Caco-2 (cell line): ENCODE data around the gene GABRB3. TPM values are rescaled to one million over a fixed set of nuclear protein-coding genes. Genes with fewer than 3 reads are reported as not detected.

Source experiments
- BruUV-seq: library from RNA; stranded (reverse); fragments of 400-500 nt; replicated peaks from 2 replicates; lab custom pipeline; 2021; lab: Mats Ljungman, UMichigan
- CTCF ChIA-PET: fragments of 300-600 bp; sonication (Branson Sonifier 250); formaldehyde crosslinking; loops from one replicate; lab custom pipeline; 2022; ENCODE audit warnings: antibody characterized with exemption; lab: Charles Lee
- POLR2A ChIA-PET: fragments of 300-600 bp; sonication (Branson Sonifier 250); formaldehyde crosslinking; loops from one replicate; lab custom pipeline; 2022; ENCODE audit warnings: antibody characterized with exemption; lab: Charles Lee
- DNase-seq, 2 experiments: peaks; one replicate each; pipeline versions ENCODE4 v3.0.0 to v3.0.0-alpha.2; 2020 to 2022
- H3K27me3 ChIP-seq: replicated peaks from 2 replicates; pipeline ENCODE4 v1.6.0; 2011; ENCODE audit warnings: low read length; ENCODE audit not compliant: control insufficient read depth, insufficient read depth
- H3K36me3 ChIP-seq: 2 replicates; pipeline ENCODE4 v1.5.1; 2011; ENCODE audit warnings: low read length; ENCODE audit not compliant: control insufficient read depth, insufficient read depth
- H3K4me1 ChIP-seq: fragments of 250-450 bp; sonication (Bioruptor Pico); 2 replicates; pipeline ENCODE4 v1.5.1; 2020; ENCODE audit warnings: mild to moderate bottlenecking
- H3K4me3 ChIP-seq: 2 replicates; pipeline ENCODE4 v1.5.1; 2011; ENCODE audit warnings: low read depth, mild to moderate bottlenecking, control low read depth, low read length
- H3K9me3 ChIP-seq: fragments of 250-450 bp; sonication (Bioruptor Pico); 2 replicates; pipeline ENCODE4 v1.5.1; 2020; ENCODE audit warnings: mild to moderate bottlenecking, moderate library complexity
- H3K27ac Mint-ChIP-seq: one replicate; pipeline ENCODE4 v1.8.0; 2022; ENCODE audit warnings: mixed read lengths; ENCODE audit not compliant: unreplicated experiment
- H3K27me3 Mint-ChIP-seq: one replicate; pipeline ENCODE4 v1.8.0; 2022; ENCODE audit warnings: mixed read lengths; ENCODE audit not compliant: insufficient read depth, unreplicated experiment
- H3K36me3 Mint-ChIP-seq: one replicate; pipeline ENCODE4 v1.8.0; 2022; ENCODE audit warnings: mild to moderate bottlenecking, mixed read lengths; ENCODE audit not compliant: insufficient read depth, unreplicated experiment
- H3K4me1 Mint-ChIP-seq: one replicate; pipeline ENCODE4 v1.8.0; 2022; ENCODE audit warnings: low read depth, mixed read lengths; ENCODE audit not compliant: unreplicated experiment
- H3K4me3 Mint-ChIP-seq: one replicate; pipeline ENCODE4 v1.8.0; 2022; ENCODE audit warnings: mild to moderate bottlenecking, moderate library complexity, mixed read lengths; ENCODE audit not compliant: unreplicated experiment
- H3K9me3 Mint-ChIP-seq: one replicate; pipeline ENCODE4 v1.8.0; 2022; ENCODE audit warnings: mixed read lengths; ENCODE audit not compliant: unreplicated experiment
- intact Hi-C: fragments of 100-400 bp; cut with micrococcal nuclease; formaldehyde crosslinking; loops from one replicate; pipeline ENCODE4 v1.10.0; 2022; ENCODE audit not compliant: unreplicated experiment
- total RNA-seq: library from RNA; stranded (reverse); gene quantifications from 2 replicates; pipeline ENCODE4 v1.2.3, GENCODE V29; 2022
- TF ChIP-seq, protein P1 (sequence below), 2 experiments: fragments of 200-600 bp in 1 of 2; IDR thresholded peaks; 1 replicate in 1 of 2; 2 replicates in 1 of 2; pipeline versions ENCODE4 v1.5.1 to v1.8.0; 2011 to 2022; ENCODE audit warnings: antibody characterized with exemption in 1 of 2, control low read depth in 1 of 2, inconsistent platforms in 1 of 2, low read depth in 1 of 2, low read length in 1 of 2, mild to moderate bottlenecking in 1 of 2, moderate library complexity in 1 of 2; ENCODE audit not compliant: insufficient read depth in 1 of 2, severe bottlenecking in 1 of 2, unreplicated experiment in 1 of 2

The GABRB3 gene
- total RNA-seq, 1 experiment from 2014 or later = not detected

DNA sequence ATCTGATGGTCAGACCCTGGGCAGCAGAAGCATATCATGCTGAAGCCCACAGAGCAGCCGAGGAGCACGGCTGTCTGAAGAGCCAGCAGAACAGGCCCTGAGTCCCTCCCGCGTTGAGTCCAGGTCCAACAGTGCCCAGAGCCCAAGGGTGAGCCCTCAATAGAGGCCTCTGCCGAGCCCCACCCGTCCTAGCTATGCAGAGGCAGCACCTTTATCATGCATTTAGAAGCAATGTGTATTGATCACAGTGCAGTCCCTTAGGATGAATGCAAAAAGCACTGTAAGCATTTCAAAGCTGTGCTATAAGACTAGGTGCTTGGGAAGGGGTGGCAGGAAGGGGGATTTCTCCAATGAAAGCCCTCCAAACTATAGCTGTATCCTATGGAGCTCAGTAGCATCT lies 208.5 kb downstream of the GABRB3 start:
- no peaks in the 10 kb centered on the region for H3K4me1 ChIP-seq
- H3K4me3 ChIP-seq = no peak overlapping the region
- H3K27me3 Mint-ChIP-seq = peaks cover 3% of the 10 kb centered on the region
- no peaks in the 10 kb centered on the region for H3K9me3 ChIP-seq
- POLR2A ChIA-PET = no interaction called here
- H3K27me3 ChIP-seq = no peaks in the 10 kb centered on the region
- H3K4me3 Mint-ChIP-seq = no peak overlapping the region
- H3K36me3 ChIP-seq = no peaks in the 10 kb centered on the region
- intact Hi-C loops = no loop called here
- TF ChIP-seq, protein P1, sequence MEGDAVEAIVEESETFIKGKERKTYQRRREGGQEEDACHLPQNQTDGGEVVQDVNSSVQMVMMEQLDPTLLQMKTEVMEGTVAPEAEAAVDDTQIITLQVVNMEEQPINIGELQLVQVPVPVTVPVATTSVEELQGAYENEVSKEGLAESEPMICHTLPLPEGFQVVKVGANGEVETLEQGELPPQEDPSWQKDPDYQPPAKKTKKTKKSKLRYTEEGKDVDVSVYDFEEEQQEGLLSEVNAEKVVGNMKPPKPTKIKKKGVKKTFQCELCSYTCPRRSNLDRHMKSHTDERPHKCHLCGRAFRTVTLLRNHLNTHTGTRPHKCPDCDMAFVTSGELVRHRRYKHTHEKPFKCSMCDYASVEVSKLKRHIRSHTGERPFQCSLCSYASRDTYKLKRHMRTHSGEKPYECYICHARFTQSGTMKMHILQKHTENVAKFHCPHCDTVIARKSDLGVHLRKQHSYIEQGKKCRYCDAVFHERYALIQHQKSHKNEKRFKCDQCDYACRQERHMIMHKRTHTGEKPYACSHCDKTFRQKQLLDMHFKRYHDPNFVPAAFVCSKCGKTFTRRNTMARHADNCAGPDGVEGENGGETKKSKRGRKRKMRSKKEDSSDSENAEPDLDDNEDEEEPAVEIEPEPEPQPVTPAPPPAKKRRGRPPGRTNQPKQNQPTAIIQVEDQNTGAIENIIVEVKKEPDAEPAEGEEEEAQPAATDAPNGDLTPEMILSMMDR (IDR thresholded peaks at IDR 0.05; ENCODE audit: insufficient read depth in 1 of 2, low read depth in 1 of 2, low read length in 1 of 2, severe bottlenecking in 1 of 2, unreplicated experiment in 1 of 2) = no peak
- CTCF ChIA-PET = no interaction called here
- BruUV-seq = no TSS peak
- no peak for DNase-seq
- H3K9me3 Mint-ChIP-seq = peaks cover 5% of the 10 kb centered on the region
- H3K27ac Mint-ChIP-seq = no peak overlapping the region
- no peaks in the 10 kb centered on the region for H3K4me1 Mint-ChIP-seq
- H3K36me3 Mint-ChIP-seq = no peaks in the 10 kb centered on the region

DNA sequence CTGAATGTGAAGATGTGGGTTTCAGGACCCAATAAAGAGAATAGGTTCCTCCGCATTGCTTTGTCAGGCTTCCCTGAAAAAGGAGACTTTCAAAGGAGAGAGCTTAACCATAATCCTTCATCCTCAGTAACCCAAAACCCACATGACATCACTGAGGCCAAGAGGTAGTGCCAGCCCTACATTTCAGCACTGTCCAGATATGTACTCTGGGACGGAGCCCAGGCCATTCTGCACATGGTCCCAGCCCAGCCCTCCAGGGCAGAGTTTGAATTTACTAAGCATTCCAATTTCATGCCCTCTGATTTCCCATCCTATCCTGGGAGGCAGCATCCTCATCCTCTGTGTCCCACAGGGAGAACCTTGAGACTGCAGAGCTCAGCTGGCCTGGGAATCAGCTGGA lies 210.5 kb downstream of the GABRB3 start:
- Mint-ChIP-seq H3K9me3 (peaks cover 10% of the 10 kb centered on the region), H3K36me3 (no peaks in the 10 kb centered on the region), H3K27me3 (no peaks in the 10 kb centered on the region), H3K4me1 (no peaks in the 10 kb centered on the region), H3K27ac (no peak overlapping the region), H3K4me3 (no peak overlapping the region)
- no peaks in the 10 kb centered on the region for H3K9me3 ChIP-seq
- ChIA-PET CTCF (no interaction called here), POLR2A (interaction anchor here (0.5 kb wide), 1 partner anchor 10 kb away, joined by 3 read pairs; no protein-coding TSS in a partner anchor)
- no peak overlapping the region for H3K4me3 ChIP-seq
- no peaks in the 10 kb centered on the region for H3K4me1 ChIP-seq
- no peak for DNase-seq
- H3K27me3 ChIP-seq = no peaks in the 10 kb centered on the region
- no TSS peak for BruUV-seq
- intact Hi-C loops = no loop called here
- TF ChIP-seq, protein P1 (IDR thresholded peaks at IDR 0.05; ENCODE audit: insufficient read depth in 1 of 2, low read depth in 1 of 2, low read length in 1 of 2, severe bottlenecking in 1 of 2, unreplicated experiment in 1 of 2) = no peak
- no peaks in the 10 kb centered on the region for H3K36me3 ChIP-seq

DNA sequence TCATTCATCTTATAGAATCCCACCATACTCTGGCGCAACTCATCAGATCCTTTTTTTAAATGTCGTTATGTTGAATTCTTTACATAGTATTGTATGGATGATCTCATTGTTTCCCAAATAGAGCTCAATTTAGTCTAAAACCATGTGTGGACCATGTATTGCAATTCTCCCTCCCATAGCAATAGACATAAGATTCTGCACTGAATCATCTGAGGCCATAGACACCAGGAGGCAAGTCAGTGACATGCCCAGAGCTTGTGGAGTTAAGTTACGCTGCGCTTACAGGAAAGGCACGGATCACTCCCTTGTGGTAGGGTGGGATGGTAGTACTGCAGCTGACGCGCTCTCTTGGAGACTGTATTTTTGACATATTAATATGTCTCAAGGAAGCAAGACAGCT lies 211.0 kb downstream of the GABRB3 start:
- no peaks in the 10 kb centered on the region for H3K27me3 Mint-ChIP-seq
- H3K27ac Mint-ChIP-seq = no peak overlapping the region
- POLR2A ChIA-PET = no interaction called here

More for the DNA sequence above, 211.0 kb downstream of the GABRB3 start:
- no peaks in the 10 kb centered on the region for H3K36me3 ChIP-seq
- no peaks in the 10 kb centered on the region for H3K4me1 ChIP-seq
- H3K27me3 ChIP-seq = no peaks in the 10 kb centered on the region
- no peak overlapping the region for H3K4me3 Mint-ChIP-seq
- H3K36me3 Mint-ChIP-seq = no peaks in the 10 kb centered on the region
- no TSS peak for BruUV-seq
- H3K4me1 Mint-ChIP-seq = no peaks in the 10 kb centered on the region
- TF ChIP-seq, protein P1 (IDR thresholded peaks at IDR 0.05; ENCODE audit: insufficient read depth in 1 of 2, low read depth in 1 of 2, low read length in 1 of 2, severe bottlenecking in 1 of 2, unreplicated experiment in 1 of 2) = no peak
- DNase-seq = no peak
- H3K9me3 ChIP-seq = no peaks in the 10 kb centered on the region
- intact Hi-C loops = no loop called here
- H3K9me3 Mint-ChIP-seq = peaks cover 10% of the 10 kb centered on the region
- CTCF ChIA-PET = no interaction called here
- H3K4me3 ChIP-seq = no peak overlapping the region
